SU-DHL-6 (cell line): ENCODE results near the gene SAP25.
"Not testable (repeated sequence)": the region's sequence is repeated elsewhere in the genome, so short reads cannot be mapped to it uniquely, and the experiment has no call there.

Experiments
- EZH2phosphoT487 ChIP-seq: fragments of 200-600 bp; sonication (generic), shearing (Covaris generic); conservative IDR thresholded peaks from 2 replicates; pipeline ENCODE4 v1.6.1; 2018; ENCODE audit warnings: mild to moderate bottlenecking, antibody characterized with exemption, low read length, moderate library complexity, mixed read lengths
- TF ChIP-seq, protein P1 (sequence below): fragments of 200-600 bp; sonication (generic); IDR thresholded peaks from one replicate; pipeline ENCODE4 v1.5.1; 2017; ENCODE audit warnings: antibody characterized with exemption, mild to moderate bottlenecking, low read length, moderate library complexity; ENCODE audit not compliant: insufficient read depth, poor library complexity, severe bottlenecking

DNA sequence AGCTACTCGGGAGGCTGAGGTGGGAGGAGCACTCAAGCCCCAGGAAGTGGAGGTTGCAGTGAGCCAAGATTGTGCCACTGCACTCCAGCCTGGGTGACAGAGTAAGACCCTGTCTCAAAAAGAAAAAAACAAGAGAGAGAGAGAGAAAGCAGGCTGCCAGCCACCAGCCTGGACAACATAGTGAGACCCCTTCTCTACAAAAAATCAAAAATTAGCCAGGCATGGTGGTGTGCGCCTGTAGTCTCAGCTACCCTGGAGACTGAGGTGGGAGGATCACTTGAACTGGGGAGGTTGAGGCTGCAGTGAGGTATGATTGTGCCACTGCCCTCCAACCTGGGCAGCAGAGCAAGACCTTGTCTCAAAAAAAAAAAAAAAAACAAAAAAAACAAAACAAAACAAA lies 37.0 kb downstream of the SAP25 start:
- TF ChIP-seq, protein P1, sequence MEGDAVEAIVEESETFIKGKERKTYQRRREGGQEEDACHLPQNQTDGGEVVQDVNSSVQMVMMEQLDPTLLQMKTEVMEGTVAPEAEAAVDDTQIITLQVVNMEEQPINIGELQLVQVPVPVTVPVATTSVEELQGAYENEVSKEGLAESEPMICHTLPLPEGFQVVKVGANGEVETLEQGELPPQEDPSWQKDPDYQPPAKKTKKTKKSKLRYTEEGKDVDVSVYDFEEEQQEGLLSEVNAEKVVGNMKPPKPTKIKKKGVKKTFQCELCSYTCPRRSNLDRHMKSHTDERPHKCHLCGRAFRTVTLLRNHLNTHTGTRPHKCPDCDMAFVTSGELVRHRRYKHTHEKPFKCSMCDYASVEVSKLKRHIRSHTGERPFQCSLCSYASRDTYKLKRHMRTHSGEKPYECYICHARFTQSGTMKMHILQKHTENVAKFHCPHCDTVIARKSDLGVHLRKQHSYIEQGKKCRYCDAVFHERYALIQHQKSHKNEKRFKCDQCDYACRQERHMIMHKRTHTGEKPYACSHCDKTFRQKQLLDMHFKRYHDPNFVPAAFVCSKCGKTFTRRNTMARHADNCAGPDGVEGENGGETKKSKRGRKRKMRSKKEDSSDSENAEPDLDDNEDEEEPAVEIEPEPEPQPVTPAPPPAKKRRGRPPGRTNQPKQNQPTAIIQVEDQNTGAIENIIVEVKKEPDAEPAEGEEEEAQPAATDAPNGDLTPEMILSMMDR: not testable (repeated sequence)
- TF ChIP-seq EZH2phosphoT487: not testable (repeated sequence)
